ENCODE data around the gene ZNF608.

DNA sequence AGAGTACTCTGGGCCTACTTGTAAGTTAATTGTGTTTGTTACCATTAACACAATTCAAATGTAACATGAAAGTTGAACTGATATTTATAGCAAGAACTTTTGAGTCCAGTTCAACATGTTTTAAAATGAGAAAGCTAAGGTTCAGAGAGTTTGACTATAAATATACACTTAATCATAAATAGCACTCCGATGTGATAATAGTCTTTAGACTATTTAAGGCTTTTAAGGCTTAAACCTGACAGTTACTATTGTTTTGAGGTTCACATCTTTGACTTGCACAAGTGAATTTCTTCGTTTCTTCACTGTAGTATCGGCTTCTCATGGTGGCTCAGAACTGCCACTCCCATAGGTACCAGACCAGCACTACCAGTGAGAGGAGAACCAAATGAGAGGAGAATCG, 42.4 kb downstream of the ZNF608 start:
- TF ChIP-seq GATA2 (IDR thresholded peaks at IDR 0.05; ENCODE audit: low read depth, low read length) (no peak), GATA3 (IDR thresholded peaks at IDR 0.05; ENCODE audit: low read depth, low read length) (no peak)
